GM19372 (cell line): ENCODE measurements around the gene LRG1.

Experiments
- ATAC-seq: cut with Tn5 transposase; IDR thresholded peaks from one replicate; pipeline ENCODE4 v1.9.1; 2021; ENCODE audit warnings: mild to moderate bottlenecking, low read depth, moderate library complexity; ENCODE audit not compliant: unreplicated experiment

The LRG1 gene

DNA sequence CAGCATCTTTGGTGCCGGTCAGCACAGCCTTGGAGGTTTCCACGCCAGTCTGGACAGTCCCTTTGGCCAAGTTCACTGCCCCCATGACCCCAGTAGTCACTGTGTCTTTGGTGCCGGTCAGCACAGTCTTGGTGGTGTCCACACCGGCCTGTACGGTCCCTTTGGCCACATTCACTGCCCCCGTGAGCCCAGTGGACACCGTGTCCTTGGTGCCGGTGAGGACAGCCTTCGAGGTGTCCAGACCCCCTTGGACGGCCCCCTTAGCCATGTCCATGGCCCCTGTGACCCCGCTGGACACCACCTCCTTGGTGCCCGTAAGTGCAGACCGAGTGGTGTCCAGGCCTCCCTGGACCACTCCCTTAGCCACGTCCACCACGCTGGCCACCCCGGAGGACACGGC lies 26.6 kb downstream of the LRG1 start:
- ATAC-seq, result no peak

DNA sequence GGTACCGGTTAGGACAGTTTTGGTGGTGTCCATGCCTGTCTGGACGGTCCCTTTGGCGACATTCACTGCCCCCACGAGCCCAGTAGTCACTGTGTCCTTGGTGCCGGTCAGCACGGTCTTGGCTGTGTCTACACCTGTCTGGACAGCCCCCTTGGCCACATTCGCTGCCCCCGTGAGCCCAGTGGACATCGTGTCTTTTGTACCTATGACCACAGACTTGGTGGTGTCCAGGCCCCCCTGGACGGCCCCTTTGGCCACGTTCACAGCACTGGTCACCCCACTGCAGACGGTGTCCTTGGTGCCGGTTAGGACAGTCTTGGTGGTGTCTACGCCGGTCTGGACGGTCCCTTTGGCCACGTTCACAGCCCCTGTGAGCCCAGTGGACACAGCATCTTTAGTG lies 27.8 kb downstream of the LRG1 start:
- ATAC-seq, result no peak

DNA sequence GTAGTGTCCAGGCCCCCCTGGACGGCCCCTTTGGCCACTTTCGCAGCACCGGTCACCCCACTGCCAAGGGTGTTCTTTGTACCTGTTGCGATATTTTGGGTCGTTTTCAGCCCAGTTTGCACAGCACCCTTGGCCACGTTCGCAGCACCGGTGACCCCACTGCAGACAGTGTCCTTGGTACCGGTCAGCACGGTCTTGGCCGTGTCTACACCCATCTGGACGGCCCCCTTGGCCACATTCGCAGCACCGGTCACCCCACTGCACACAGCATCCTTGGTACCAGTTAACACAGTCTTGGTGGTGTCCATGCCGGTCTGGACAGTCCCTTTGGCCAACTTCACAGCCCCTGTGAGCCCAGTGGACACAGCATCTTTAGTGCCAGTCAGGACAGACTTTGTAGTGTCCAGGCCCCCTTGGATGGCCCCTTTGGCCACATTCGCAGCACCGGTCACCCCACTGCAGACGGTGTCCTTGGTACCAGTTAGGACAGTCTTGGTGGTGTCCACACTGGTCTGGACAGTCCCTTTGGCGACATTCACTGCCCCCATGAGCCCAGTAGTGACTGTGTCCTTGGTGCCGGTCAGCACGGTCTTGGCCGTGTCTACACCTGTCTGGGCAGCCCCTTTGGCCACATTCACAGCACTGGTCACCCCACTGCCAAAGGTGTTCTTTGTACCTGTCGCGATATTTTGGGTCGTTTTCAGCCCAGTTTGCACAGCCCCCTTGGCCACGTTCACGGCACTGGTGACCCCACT lies 28.4 kb downstream of the LRG1 start:
- no peak for ATAC-seq

DNA sequence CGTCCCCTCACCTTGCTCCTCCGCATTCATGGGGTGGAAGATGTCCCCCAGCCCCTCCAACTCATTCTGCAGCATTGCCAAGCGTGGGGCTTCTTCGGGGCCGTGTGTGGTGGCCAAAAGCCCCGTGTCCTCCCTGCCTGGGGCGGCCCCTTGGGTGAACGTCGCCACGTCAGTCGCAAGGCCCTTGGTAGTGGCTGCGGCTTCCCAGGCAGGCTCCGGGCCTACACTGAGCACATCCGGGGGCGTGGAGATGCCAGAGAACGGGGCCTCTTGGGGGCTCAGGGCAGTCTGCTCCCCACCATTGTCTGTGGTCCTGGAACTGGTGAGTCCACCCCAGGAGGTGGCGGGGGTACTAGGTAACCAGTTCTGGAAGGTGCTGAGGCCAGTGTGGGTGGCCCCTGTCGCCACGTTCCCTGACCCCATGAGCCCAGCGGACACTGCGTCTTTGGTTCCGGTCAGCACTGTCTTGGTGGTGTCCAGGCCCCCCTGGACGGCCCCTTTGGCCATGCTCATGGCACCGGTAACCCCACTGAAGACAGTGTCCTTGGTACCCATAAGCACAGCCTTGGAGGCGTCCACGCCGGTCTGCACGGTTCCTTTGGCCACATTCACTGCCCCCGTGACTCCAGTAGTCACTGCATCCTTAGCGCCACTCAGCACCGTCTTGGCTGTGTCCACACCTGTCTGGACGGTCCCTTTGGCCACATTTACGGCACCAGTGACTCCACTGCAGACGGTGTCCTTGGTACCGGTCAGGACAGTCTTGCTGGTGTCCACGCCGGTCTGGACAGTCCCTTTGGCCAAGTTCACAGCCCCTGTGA lies 29.2 kb downstream of the LRG1 start:
- ATAC-seq, result no peak

DNA sequence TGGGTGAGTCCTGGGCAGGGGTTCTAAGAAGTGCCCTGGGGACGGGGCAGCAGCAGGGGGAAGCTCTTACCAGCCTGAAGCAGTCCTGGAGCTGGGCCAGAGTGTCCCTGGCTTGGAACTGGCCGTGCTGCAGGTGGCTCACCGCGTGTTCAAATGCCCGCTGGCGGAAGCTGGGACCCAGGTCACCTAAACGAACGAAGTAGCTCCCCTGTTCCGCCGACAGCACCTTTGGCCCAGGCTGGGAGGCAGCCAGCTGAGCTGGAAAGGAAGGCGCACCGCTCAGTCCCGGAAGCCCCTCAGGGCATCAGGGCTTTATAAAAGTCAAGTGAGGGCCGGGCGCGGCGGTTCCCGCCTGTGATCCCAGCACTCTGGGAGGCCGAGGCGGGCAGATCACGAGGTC lies 31.1 kb downstream of the LRG1 start:
- no peak for ATAC-seq

DNA sequence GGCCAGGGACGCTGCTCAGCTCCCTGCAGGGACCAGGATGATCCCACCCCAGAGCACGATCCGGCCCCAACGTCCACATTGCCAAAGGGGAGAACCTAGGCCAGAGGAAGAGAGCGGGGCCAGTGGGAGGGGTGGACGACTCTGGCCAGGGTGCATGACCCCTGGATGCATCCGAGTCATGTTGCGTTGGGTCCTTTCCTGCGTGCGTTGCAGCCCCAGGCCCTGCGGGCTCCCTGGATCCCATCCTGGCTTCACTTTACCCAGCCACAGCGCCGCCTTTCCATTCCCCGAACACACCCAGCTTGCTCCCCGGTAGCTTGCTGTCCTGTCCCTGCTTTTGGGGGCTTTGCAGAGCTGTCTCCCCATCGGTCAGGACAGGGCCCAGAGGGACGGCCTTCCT lies 32.0 kb downstream of the LRG1 start:
- ATAC-seq, result no peak

DNA sequence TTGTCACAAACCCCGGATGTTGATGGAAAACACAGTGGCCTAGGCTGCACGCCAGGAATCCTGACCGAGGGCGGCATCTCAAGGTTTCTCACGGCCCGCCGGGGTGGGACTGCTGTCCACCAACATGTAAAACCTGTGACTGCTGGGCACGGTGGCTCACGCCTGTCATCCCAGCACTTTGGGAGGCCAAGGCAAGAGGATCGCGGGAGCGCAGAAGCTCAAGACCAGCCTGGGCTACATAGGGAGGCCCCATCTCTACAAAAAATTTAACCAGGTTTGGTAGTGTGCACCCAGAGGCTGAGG lies 32.7 kb downstream of the LRG1 start:
- no peak for ATAC-seq

DNA sequence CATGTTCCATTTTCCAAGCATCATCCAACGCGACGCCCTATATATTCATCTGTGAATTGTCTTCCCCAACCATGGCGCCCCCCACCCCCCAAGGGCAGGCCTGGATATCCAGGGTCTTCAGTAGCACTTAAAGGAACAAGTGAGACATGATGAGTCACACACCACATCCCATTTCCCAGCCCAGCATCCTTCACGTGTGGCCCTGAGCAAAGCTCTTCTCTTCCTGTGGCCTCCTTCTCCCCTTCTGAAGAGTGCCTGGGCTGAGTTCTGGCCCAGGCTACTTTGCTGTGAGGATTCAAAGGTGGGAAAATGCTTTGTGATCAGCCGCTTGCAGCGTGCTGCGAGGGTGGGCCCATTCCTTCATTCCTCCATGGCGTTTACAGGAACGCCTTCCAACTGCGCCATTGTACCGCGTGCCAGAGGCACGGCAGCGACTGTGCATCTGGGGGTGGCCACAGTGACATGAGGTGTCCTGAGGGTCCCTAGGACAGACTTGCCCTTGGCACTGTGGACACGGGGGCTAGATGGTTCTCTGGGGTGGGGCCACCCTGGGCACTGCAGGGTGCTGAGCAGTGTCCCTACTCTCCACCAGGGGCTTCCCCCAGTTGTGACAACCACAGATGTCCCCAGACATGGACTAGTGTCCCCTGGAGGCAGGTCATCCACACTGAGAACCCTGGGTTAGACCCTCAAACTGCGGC lies 33.2 kb downstream of the LRG1 start:
- no peak for ATAC-seq

DNA sequence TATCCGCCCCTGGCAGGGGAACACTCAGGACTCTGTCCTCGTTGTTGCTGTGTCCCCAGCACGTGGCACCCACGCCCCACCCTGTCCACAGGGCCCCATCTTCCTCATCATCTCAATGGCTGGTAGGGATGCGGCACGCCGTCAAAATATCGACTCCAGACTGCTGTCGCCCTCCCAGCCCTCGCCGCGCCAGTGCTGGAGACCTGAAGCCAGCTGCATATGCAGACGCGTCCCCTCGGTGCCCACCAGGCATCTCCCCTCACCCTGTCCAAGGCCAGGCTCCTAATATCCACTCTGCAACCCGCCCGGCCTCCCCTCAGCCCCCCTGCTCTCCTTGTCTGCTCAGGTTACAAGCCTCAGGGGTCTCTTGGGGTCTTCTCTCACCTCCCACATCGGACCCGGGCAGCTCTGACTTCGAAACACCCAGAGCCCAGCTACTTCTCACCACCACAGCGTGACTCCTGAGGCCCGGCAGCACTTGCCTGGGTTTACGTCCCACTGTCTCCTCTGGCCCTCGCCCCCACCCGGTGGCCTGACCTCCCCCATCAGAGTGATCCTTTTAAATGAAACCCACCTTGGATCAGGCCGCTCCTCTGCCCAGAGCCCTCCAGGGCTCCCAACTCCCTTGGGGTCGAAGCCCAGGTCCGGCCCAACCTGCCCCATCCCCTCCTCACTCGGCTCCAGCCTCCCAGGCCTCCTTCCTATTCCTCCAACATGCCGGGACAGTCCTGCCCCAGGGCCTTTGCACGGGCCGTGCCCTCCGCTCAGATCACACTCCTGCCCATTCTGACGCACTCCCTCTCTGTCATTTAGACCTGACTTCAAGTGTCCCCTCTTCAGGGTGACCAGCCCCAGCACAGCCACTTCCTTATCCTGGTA lies 34.0 kb downstream of the LRG1 start:
- ATAC-seq, result no peak

DNA sequence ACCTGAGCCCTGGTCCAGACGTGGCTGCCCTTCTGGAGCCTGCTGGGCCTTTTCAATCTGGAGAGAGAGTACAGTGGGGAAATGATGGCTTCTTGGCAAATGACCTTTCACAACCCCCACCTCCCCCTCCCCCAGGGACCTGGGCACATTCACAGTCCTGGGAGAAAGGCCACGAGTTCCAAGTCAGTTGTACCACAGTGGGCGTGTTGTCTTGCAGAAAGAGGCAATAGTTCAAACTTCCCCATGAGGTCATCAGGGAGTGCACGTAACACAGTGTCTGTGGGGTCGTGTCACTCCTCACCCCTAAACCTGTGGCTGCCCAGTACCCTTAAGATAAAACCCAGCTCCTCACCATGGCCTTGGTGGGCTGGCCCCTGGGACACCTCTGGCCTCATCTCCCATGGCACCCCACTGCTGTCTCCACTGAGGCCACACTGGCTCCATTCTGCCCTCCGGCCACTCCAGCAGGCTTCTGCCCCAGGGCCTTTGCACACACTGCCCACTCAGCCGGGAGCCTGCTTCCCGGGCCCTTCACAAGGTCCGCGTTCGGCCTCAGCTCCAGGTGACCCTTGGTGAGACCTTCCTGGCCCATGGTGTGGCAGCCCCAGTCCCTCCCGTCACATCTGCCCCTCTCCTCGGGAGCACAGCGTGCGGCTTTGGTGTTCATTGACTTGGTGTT lies 34.8 kb downstream of the LRG1 start:
- no peak for ATAC-seq

DNA sequence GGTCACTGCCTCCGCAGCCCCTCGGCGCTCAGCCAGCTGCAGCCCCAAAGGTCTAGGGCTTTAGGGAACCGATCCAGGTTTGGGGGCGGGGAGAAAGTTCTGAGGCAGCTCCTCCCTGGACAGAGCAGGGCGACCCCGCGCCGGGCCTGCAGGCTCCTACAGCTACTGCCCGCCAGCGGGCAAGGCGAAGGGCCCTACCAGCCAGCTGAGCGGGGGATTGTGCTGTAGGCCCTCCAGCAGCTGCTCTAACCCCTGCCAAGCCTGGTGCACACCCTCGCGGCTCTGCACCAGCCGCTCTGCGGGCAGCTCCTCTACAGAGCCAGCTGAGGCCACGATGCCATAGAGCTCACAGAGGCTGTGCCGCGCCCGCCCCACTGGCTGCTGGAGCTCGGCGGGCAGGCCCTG lies 35.5 kb downstream of the LRG1 start:
- ATAC-seq, result no peak

DNA sequence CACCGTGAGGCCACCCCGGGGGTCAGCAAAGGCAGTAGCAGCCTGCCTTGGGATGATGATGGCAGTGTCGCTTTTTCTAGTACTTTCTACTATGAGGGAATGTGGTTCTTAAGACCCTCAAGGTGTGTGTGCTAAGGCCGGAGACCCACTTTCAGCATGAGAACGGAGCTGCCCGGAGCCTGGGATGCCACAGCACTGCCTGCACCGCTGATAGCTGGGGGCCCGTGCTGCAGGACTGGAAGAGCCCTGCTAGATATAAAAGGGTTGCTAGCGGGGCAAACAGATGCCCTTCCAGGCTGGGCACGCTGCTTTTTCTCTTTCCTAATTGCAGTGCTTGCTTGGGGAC lies 36.0 kb downstream of the LRG1 start:
- no peak for ATAC-seq

DNA sequence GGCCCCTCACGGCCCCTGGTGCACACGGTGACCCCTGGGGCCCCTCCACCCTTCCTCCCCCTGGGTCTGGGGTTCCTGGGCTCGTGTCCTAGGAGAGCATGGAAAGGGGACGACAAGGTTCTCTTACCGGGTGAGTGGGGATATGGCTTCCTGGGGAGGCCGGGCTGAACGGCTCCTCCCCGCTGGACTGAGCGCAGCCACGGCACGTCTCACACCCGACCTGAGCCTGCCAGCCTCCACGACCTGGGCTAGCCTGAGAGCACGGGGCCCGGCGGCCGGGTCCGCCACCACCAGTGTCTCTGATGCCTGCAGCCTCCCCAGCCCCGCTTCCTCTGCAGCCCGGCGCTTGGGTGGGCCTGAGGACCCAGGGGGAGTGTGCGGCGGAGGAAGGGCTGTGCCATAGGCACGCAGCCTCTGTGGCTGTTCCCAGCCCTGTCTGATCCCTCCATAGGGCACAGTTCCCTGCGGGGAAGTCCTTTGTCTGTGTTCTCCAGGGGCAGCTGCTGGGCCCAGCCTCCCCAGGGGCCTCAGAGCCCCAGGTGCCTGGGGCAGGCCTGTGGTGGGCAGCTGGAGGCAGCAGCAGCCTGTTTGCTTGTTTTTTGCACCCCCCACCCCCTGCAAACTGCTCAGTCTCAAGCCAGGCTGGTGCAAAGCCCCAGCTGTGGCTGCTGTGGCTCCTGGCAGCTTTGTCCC lies 36.6 kb downstream of the LRG1 start:
- no peak for ATAC-seq

DNA sequence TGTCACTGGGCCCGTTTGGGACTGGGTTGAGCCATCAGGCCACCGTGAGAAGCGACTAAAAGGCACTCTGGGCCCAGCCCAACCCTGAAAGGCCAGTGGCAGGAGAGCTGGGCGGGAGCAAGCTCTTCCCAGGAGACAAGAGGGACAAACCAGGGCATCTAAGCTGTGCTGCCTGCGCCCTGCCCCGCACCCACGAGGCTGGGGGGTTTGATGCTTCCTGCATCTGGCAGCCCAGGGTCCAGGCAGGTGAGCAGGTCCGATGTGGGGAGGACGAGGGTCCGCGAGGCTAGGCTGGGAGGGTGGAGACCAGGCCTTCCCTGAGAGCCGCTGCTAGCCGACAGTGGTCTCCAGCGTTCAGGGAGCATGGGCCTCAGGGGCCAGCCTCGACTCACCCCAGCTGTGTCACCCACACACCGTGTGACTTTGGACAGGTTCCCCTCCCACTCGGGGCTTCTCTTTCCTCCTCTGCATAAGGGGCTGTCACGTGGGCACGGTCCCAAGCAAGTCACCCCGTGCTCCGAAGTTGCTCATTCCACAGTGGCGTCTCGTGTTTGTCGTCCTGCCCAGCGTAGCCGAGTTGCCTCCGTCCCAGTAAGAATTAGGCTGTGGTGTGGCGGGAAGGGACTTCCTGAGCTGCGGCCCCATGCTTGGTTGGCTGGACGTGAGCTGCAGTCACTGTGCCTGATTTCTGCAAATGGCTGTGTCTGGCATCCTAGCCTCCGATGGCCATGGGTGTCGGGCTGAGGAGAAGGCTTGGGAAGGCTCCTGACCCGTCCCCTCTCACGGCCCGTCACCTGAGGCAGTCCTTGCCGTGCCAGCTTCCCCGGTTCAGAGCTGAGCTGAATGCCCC lies 37.3 kb downstream of the LRG1 start:
- no peak for ATAC-seq

DNA sequence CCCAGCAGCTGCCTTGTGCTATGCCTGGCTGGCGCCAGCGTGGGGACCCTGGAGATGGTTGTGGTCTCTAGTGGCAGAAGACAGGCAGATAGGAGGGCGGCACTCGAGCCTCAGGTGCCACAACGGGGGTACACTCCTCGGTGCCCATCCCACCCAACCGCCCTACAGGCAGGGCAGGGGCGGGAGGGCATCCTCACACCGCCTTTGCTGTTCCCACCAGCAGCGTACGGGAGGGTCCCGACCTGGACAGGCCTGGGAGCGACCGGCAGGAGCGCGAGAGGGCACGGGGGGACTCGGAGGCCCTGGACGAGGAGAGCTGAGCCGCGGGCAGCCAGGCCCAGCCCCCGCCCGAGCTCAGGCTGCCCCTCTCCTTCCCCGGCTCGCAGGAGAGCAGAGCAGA lies 38.1 kb downstream of the LRG1 start:
- no peak for ATAC-seq

DNA sequence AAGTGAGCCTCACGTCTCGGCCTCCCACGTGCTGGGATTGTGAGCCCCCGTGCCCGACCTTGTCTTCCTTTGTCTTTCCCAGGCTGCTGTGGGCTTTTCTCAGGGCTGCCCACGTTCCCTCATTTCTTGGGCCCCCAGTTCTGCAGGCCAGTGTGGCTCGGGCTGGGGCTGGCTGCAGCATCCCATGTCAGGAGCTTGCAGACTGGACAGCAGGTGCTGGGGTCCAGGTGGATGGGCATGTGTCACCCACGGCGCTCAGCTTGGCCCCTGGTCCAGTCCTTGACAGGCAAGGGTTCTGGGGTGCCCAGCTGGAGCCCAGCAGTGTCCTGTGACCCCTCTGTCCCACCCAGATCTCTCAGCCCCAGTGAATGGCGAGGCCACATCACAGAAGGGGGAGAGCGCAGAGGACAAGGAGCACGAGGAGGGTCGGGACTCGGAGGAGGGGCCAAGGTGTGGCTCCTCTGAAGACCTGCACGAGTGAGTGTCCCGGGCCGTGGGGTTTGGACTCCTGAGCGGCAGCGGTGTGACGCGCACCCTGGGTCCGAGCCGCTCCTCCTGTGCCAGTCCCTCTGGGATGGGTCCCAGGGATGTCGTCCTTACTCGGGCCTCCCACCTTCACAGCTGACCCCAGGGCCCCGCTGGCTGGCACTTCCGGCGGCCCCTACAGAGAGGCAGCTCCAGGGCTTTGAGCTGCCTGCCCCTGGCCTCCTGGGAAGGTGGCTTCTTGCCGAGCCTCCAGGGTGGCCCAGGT lies 38.8 kb downstream of the LRG1 start:
- ATAC-seq, result no peak

DNA sequence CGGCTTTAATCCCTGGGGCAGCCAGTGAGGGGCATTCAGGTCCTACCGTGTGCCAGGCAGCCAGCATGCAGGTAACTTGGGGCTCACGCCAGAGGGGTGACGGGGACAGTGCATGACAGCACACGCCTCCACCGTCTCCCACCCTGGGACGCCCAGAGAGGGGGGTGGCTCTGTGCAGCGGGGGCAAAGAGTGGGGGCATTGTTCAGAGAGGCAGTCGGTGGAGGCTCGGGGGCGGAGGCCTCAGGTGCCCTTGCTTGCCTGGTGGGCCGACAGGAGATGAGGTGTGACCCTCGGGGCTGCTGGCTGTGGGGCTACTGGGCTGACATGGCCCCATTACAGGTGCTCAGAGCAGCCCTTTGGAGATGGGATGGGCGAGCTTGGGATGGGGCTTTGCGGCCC lies 40.0 kb downstream of the LRG1 start:
- ATAC-seq, result no peak

DNA sequence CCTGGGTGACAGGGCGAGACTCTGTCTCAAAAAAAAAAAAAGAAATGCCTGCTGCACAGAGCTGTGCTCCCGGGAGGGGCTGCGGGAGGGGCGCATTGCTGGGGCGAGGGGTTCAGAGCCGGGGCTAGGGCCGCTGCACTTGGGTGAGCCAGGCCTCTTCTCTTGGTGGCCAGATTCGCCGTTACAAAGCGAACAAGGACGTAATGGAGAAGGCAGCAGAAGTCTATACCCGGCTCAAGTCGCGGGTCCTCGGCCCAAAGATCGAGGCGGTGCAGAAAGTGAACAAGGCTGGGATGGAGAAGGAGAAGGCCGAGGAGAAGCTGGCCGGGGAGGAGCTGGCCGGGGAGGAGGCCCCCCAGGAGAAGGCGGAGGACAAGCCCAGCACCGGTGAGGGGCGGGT lies 40.5 kb downstream of the LRG1 start:
- no peak for ATAC-seq
